ENCODE results near the gene FAM168A.

Gene FAM168A

GRCh38 chr11:73536961-73537360 is 61.0 kb downstream of the FAM168A start:
- H3K4me3 Mint-ChIP-seq = no peak overlapping the region
- H3K36me3 Mint-ChIP-seq = peaks cover 2% of the 10 kb centered on the region
- CTCF ChIA-PET = no interaction called here
- no peak overlapping the region for H3K27ac Mint-ChIP-seq
- peaks cover 27% of the 10 kb centered on the region for H3K4me1 Mint-ChIP-seq
- no peaks in the 10 kb centered on the region for H3K27me3 Mint-ChIP-seq
- no peaks in the 10 kb centered on the region for H3K9me3 Mint-ChIP-seq
- DNase-seq = no peak

- H3K9me3 Mint-ChIP-seq = no peaks in the 10 kb centered on the region
- H3K4me1 Mint-ChIP-seq = peaks cover 19% of the 10 kb centered on the region
- H3K27me3 Mint-ChIP-seq = no peaks in the 10 kb centered on the region
- no peak for DNase-seq
- H3K4me3 Mint-ChIP-seq = no peak overlapping the region
- peaks cover 2% of the 10 kb centered on the region for H3K36me3 Mint-ChIP-seq
- CTCF ChIA-PET = interaction anchor here (1.1 kb wide), 1 partner anchor 52 kb away, joined by 3 read pairs; no protein-coding TSS in a partner anchor
- H3K27ac Mint-ChIP-seq = no peak overlapping the region
Observed at GRCh38 chr11:73532310-73532709, 65.6 kb downstream of the FAM168A start.

- DNase-seq = no peak
- Mint-ChIP-seq H3K27ac (no peak overlapping the region), H3K27me3 (no peaks in the 10 kb centered on the region), H3K9me3 (no peaks in the 10 kb centered on the region), H3K4me1 (peaks cover 23% of the 10 kb centered on the region), H3K36me3 (peaks cover 2% of the 10 kb centered on the region), H3K4me3 (no peak overlapping the region)
- CTCF ChIA-PET = interaction anchor here (0.6 to 1.2 kb wide), 3 partner anchors 18 to 94 kb away, joined by 3 to 4 read pairs (median 3); no protein-coding TSS in a partner anchor
Observed at GRCh38 chr11:73531386-73531785, 66.5 kb downstream of the FAM168A start.

- CTCF ChIA-PET = interaction anchor here (1.0 to 1.4 kb wide), 2 partner anchors 13 to 51 kb away, joined by 3 to 5 read pairs; no protein-coding TSS in a partner anchor
- H3K27ac Mint-ChIP-seq = no peak overlapping the region
- H3K27me3 Mint-ChIP-seq = no peaks in the 10 kb centered on the region
- no peaks in the 10 kb centered on the region for H3K9me3 Mint-ChIP-seq
- H3K4me1 Mint-ChIP-seq = peaks cover 24% of the 10 kb centered on the region
- no peak for DNase-seq
- H3K36me3 Mint-ChIP-seq = peaks cover 2% of the 10 kb centered on the region
- no peak overlapping the region for H3K4me3 Mint-ChIP-seq
Observed at GRCh38 chr11:73530109-73530508, 67.8 kb downstream of the FAM168A start.

- CTCF ChIA-PET = interaction anchor here (1.4 kb wide), 1 partner anchor 50 kb away, joined by 5 read pairs; no protein-coding TSS in a partner anchor
- H3K27me3 Mint-ChIP-seq = no peaks in the 10 kb centered on the region
- peaks cover 24% of the 10 kb centered on the region for H3K4me1 Mint-ChIP-seq
- H3K27ac Mint-ChIP-seq = no peak overlapping the region
- H3K9me3 Mint-ChIP-seq = no peaks in the 10 kb centered on the region
- no peak overlapping the region for H3K4me3 Mint-ChIP-seq
- no peaks in the 10 kb centered on the region for H3K36me3 Mint-ChIP-seq
- DNase-seq = no peak
Observed at GRCh38 chr11:73529204-73529530, 68.7 kb downstream of the FAM168A start.

- no peak overlapping the region for H3K27ac Mint-ChIP-seq
Observed at GRCh38 chr11:73528483-73529203, 69.3 kb downstream of the FAM168A start.

GRCh38 chr11:73528013-73528412 is 69.9 kb downstream of the FAM168A start:
- H3K27ac Mint-ChIP-seq = no peak overlapping the region
- no peak for DNase-seq
- no peak overlapping the region for H3K4me3 Mint-ChIP-seq
- peaks cover 24% of the 10 kb centered on the region for H3K4me1 Mint-ChIP-seq
- H3K36me3 Mint-ChIP-seq = no peaks in the 10 kb centered on the region
- CTCF ChIA-PET = no interaction called here
- no peaks in the 10 kb centered on the region for H3K9me3 Mint-ChIP-seq
- H3K27me3 Mint-ChIP-seq = no peaks in the 10 kb centered on the region

More at GRCh38 chr11:73528483-73529203, 69.3 kb downstream of the FAM168A start:
- DNase-seq = no peak
- CTCF ChIA-PET = interaction anchor here (1.4 kb wide), 1 partner anchor 49 kb away, joined by 5 read pairs; no protein-coding TSS in a partner anchor
- no peaks in the 10 kb centered on the region for H3K27me3 Mint-ChIP-seq
- H3K9me3 Mint-ChIP-seq = no peaks in the 10 kb centered on the region
- H3K36me3 Mint-ChIP-seq = no peaks in the 10 kb centered on the region
- H3K4me3 Mint-ChIP-seq = no peak overlapping the region
- peaks cover 24% of the 10 kb centered on the region for H3K4me1 Mint-ChIP-seq

GRCh38 chr11:73525611-73526010 is 72.3 kb downstream of the FAM168A start:
- Mint-ChIP-seq H3K27ac (no peak overlapping the region), H3K9me3 (no peaks in the 10 kb centered on the region), H3K4me1 (peaks cover 34% of the 10 kb centered on the region), H3K27me3 (no peaks in the 10 kb centered on the region), H3K4me3 (no peak overlapping the region), H3K36me3 (no peaks in the 10 kb centered on the region)
- no peak for DNase-seq
- CTCF ChIA-PET = no interaction called here

GRCh38 chr11:73524774-73525173 is 73.1 kb downstream of the FAM168A start:
- peaks cover 38% of the 10 kb centered on the region for H3K4me1 Mint-ChIP-seq
- H3K27ac Mint-ChIP-seq = no peak overlapping the region
- CTCF ChIA-PET = no interaction called here
- no peak overlapping the region for H3K4me3 Mint-ChIP-seq
- DNase-seq = no peak
- no peaks in the 10 kb centered on the region for H3K27me3 Mint-ChIP-seq
- H3K9me3 Mint-ChIP-seq = no peaks in the 10 kb centered on the region
- H3K36me3 Mint-ChIP-seq = no peaks in the 10 kb centered on the region

- no peak for DNase-seq
- CTCF ChIA-PET = interaction anchor here (0.9 to 1.2 kb wide), 2 partner anchors 12 to 43 kb away, joined by 3 to 4 read pairs; no protein-coding TSS in a partner anchor
- Mint-ChIP-seq H3K4me1 (peaks cover 29% of the 10 kb centered on the region), H3K27ac (peak overlapping the region; percentile 2), H3K4me3 (no peak overlapping the region), H3K9me3 (no peaks in the 10 kb centered on the region), H3K36me3 (no peaks in the 10 kb centered on the region), H3K27me3 (no peaks in the 10 kb centered on the region)
Observed at GRCh38 chr11:73521621-73522020, 76.3 kb downstream of the FAM168A start.

GRCh38 chr11:73520353-73521061 is 77.4 kb downstream of the FAM168A start:
- Mint-ChIP-seq H3K4me3 (no peak overlapping the region), H3K4me1 (peaks cover 25% of the 10 kb centered on the region), H3K9me3 (no peaks in the 10 kb centered on the region), H3K36me3 (no peaks in the 10 kb centered on the region), H3K27me3 (no peaks in the 10 kb centered on the region), H3K27ac (peak overlapping the region; percentile 73)
- DNase-seq = no peak
- CTCF ChIA-PET = interaction anchor here (0.6 to 1.2 kb wide), 3 partner anchors 42 to 1434 kb away, joined by 3 to 4 read pairs (median 3); no protein-coding TSS in a partner anchor

GRCh38 chr11:73519266-73519665 is 78.6 kb downstream of the FAM168A start:
- peaks cover 25% of the 10 kb centered on the region for H3K4me1 Mint-ChIP-seq

GRCh38 chr11:73518195-73518594 is 79.7 kb downstream of the FAM168A start:
- H3K27ac Mint-ChIP-seq = no peak overlapping the region
- H3K4me1 Mint-ChIP-seq = peaks cover 25% of the 10 kb centered on the region
- CTCF ChIA-PET = no interaction called here
- no peaks in the 10 kb centered on the region for H3K36me3 Mint-ChIP-seq
- H3K9me3 Mint-ChIP-seq = no peaks in the 10 kb centered on the region
- H3K27me3 Mint-ChIP-seq = no peaks in the 10 kb centered on the region
- no peak for DNase-seq
- no peak overlapping the region for H3K4me3 Mint-ChIP-seq

More at GRCh38 chr11:73519266-73519665, 78.6 kb downstream of the FAM168A start:
- H3K36me3 Mint-ChIP-seq = no peaks in the 10 kb centered on the region
- H3K27me3 Mint-ChIP-seq = no peaks in the 10 kb centered on the region
- CTCF ChIA-PET = no interaction called here
- H3K27ac Mint-ChIP-seq = no peak overlapping the region
- no peaks in the 10 kb centered on the region for H3K9me3 Mint-ChIP-seq
- DNase-seq = no peak
- no peak overlapping the region for H3K4me3 Mint-ChIP-seq

- H3K36me3 Mint-ChIP-seq = no peaks in the 10 kb centered on the region
Observed at GRCh38 chr11:73516080-73516479, 81.8 kb downstream of the FAM168A start.

GRCh38 chr11:73513707-73514106 is 84.2 kb downstream of the FAM168A start:
- no peak overlapping the region for H3K27ac Mint-ChIP-seq
- peaks cover 2% of the 10 kb centered on the region for H3K9me3 Mint-ChIP-seq
- H3K4me3 Mint-ChIP-seq = no peak overlapping the region
- H3K27me3 Mint-ChIP-seq = no peaks in the 10 kb centered on the region
- no peak for DNase-seq
- CTCF ChIA-PET = no interaction called here
- H3K36me3 Mint-ChIP-seq = no peaks in the 10 kb centered on the region
- H3K4me1 Mint-ChIP-seq = no peaks in the 10 kb centered on the region

More at GRCh38 chr11:73516080-73516479, 81.8 kb downstream of the FAM168A start:
- Mint-ChIP-seq H3K4me1 (peaks cover 15% of the 10 kb centered on the region), H3K27me3 (no peaks in the 10 kb centered on the region), H3K4me3 (no peak overlapping the region), H3K27ac (no peak overlapping the region), H3K9me3 (no peaks in the 10 kb centered on the region)
- CTCF ChIA-PET = no interaction called here
- DNase-seq = no peak

Measured in activated naive CD4-positive, alpha-beta T cell treated with anti-CD3 and anti-CD28 coated beads, Interleukin-2, amount 10 ng/mL, durations not matched to agents 7 days and 5 days (primary cell).